ENCODE measurements around the gene CPTP. TPM values are rescaled to one million over a fixed set of nuclear protein-coding genes. Genes with fewer than 3 reads are reported as not detected.
A peak's percentile ranks its signal among the peaks of the same experiment; 100 is the strongest.

Gene CPTP
- total RNA-seq, 1 experiment from 2014 or later: 14.0 TPM

DNA sequence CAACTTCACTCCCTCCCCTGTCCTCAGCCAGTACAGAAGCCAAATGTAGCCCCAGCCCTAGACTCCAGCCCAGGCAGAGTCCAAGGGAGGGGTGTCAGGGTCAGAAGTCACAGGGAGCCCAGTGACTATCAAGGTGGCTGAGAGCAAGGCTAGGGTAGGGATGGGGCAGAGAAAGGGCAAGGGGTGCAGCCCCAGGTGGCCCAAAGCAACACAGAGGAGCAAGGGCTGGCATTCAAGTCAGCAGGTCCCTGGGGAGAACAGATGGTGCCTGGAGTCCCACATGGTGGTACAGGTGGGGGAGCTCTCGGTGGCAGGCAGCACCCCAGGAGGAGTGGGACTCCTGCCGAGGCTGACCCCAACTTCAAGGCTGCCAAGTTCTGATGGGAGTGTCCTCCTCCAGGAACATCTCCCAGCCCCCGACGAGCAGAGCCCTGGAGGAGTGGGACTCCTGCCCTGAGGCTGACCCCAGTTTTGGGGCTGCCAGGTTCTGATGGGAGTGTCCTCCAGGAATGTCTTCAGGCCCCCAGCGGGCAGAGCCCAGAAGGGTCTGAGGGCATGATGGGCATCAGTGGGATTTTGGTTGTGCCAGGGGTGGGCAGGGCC, 28.3 kb downstream of the CPTP start:
- peaks cover 20 to 34% of the 10 kb centered on the region in 2 experiments for H3K4me1 Mint-ChIP-seq
- Histone ChIP-seq H2AK5ac (ENCODE audit: insufficient read length, low read length) (no peak overlapping the region), H3K9me3 (ENCODE audit: control insufficient read depth, low read depth, low read length) (no peaks in the 10 kb centered on the region), H3K23me2 (ENCODE audit: insufficient read length, low read depth, low read length, poor library complexity, severe bottlenecking) (peaks cover 15% of the 10 kb centered on the region), H2BK5ac (ENCODE audit: insufficient read length, low read length) (no peak overlapping the region), H3K14ac (ENCODE audit: insufficient read depth, low read length) (no peak overlapping the region), H3K9ac (ENCODE audit: extremely low read depth, insufficient read length, low read length) (no peak overlapping the region), H3K4me1 (ENCODE audit: insufficient read depth, low read length) (no peaks in the 10 kb centered on the region), H2BK120ac (ENCODE audit: low read depth, low read length, poor library complexity, severe bottlenecking) (no peak overlapping the region), H3K23ac (ENCODE audit: insufficient read length, low read depth, low read length) (no peak overlapping the region), H3K56ac (ENCODE audit: insufficient read length, low read depth, low read length) (no peak overlapping the region), H3K27ac (ENCODE audit: insufficient read length, low read depth, low read length) (no peak overlapping the region), H2AFZ (ENCODE audit: low read length) (no peak overlapping the region), H4K5ac (ENCODE audit: insufficient read length, low read depth, low read length) (no peak overlapping the region), H3K79me2 (ENCODE audit: insufficient read depth, low read length) (peaks cover 3% of the 10 kb centered on the region; the same call in 1 of the 2 replicates), H3K27me3 (ENCODE audit: insufficient read depth, low read length) (peaks cover 4% of the 10 kb centered on the region; the same call in 1 of the 2 replicates), H2BK15ac (ENCODE audit: low read depth, low read length) (no peak overlapping the region), H3K18ac (ENCODE audit: insufficient read length, low read depth, low read length) (no peak overlapping the region), H3T11ph (ENCODE audit: low read length) (no peak overlapping the region), H3K79me1 (ENCODE audit: insufficient read depth, low read depth, low read length, poor library complexity, severe bottlenecking) (peaks cover 3% of the 10 kb centered on the region), H4K91ac (ENCODE audit: insufficient read length, low read depth, low read length) (no peak overlapping the region), H3K4me2 (ENCODE audit: insufficient read depth, insufficient read length, low read length) (no peak overlapping the region), H2BK12ac (ENCODE audit: insufficient read length, low read depth, low read length) (no peak overlapping the region), H4K20me1 (ENCODE audit: control insufficient read depth, insufficient read depth, insufficient read length) (peaks cover 3% of the 10 kb centered on the region), H2BK20ac (ENCODE audit: low read depth, low read length, poor library complexity, severe bottlenecking) (no peak overlapping the region), H4K8ac (replicated peaks; ENCODE audit: insufficient read length, low read depth, low read length) (no peak overlapping the region), H3K4ac (ENCODE audit: low read depth, low read length) (no peak overlapping the region)
- H3K36me3 Mint-ChIP-seq (ENCODE audit: insufficient read depth in 1 of 3, low read depth in 3 of 3): peaks cover 0 to 8% (median 2%) of the 10 kb centered on the region in 3 experiments; a peak in 1 of 7 replicates
- WGBS (ENCODE audit: extremely low coverage, insufficient read length, low lambda C conversion rate): no CpG with 5 or more reads among the region's 5 CpGs
- TF ChIP-seq, protein P1, sequence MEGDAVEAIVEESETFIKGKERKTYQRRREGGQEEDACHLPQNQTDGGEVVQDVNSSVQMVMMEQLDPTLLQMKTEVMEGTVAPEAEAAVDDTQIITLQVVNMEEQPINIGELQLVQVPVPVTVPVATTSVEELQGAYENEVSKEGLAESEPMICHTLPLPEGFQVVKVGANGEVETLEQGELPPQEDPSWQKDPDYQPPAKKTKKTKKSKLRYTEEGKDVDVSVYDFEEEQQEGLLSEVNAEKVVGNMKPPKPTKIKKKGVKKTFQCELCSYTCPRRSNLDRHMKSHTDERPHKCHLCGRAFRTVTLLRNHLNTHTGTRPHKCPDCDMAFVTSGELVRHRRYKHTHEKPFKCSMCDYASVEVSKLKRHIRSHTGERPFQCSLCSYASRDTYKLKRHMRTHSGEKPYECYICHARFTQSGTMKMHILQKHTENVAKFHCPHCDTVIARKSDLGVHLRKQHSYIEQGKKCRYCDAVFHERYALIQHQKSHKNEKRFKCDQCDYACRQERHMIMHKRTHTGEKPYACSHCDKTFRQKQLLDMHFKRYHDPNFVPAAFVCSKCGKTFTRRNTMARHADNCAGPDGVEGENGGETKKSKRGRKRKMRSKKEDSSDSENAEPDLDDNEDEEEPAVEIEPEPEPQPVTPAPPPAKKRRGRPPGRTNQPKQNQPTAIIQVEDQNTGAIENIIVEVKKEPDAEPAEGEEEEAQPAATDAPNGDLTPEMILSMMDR (conservative IDR thresholded peaks at IDR 0.05): no peak
- H3K27ac Mint-ChIP-seq: no peak overlapping the region
- no peaks in the 10 kb centered on the region for H3K9me3 Mint-ChIP-seq
- H3K4me3 Mint-ChIP-seq: peak overlapping the region; percentile 42 to 70; a peak in 4 of 5 replicates
- no peak for DNase-seq
- H3K27me3 Mint-ChIP-seq (ENCODE audit: low read depth): peaks cover 31% of the 10 kb centered on the region
